GM13977 (cell line): ENCODE data around the gene TICRR.

Source experiments
- DNase-seq: peaks from one replicate; pipeline ENCODE4 v3.0.0; 2012; ENCODE audit warnings: low spot score
- in situ Hi-C: fragments of 300-500 bp; cut with MboI; formaldehyde crosslinking; loops from one replicate; pipeline ENCODE4 v1.12.0; 2022; ENCODE audit warnings: low sequenced_read_pairs, low pct_unique_long_range_greater_than_20kb, mixed read lengths, inconsistent platforms; ENCODE audit not compliant: unreplicated experiment
- TF ChIP-seq, protein P1 (sequence below): IDR thresholded peaks from 2 replicates; pipeline ENCODE4 v1.5.1; 2012; ENCODE audit warnings: mild to moderate bottlenecking, control low read depth; ENCODE audit not compliant: insufficient read depth; ENCODE audit errors: extremely low read depth, missing control alignments

Gene TICRR

DNA sequence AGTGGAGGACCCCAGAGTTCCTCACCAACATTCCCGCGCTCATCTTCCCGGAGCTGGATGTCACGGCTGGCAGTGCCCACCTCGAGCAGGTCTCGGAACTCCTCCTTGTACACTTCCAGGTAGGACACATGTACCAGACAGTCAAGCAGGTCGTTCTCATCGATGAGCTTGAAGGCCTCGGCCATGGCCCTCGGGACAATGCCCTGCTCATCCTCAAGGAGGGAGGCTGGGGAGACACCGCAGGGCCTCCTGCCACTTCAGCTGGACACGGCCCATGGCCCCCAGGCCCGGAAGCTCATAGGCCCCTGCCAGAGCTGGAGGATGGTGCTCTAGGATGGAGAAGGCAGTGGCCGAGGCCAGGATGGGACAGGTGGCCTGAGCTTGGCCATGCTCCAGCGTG is 74.4 kb downstream of the TICRR start:
- in situ Hi-C loops: no loop called here

DNA sequence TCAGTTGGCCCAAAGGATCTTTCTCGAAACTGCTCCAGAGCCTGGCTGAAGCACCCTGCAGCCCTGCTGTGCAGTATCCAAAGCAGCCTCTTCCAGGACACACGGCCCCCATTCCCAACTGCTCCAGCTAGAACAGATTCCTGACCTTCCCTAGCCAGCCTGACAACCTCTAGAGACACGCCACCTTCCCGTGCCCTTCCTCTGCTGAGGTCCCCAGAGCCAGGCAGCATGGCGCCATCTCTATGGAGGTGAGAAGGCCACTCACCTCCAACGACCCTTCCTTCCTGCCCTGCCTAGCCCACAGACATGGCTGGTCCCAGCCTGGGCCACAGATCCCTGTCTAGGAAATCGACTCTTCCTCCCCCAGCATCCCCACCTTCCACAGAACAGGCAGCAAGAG is 76.9 kb downstream of the TICRR start:
- in situ Hi-C loops: no loop called here
- TF ChIP-seq, protein P1, sequence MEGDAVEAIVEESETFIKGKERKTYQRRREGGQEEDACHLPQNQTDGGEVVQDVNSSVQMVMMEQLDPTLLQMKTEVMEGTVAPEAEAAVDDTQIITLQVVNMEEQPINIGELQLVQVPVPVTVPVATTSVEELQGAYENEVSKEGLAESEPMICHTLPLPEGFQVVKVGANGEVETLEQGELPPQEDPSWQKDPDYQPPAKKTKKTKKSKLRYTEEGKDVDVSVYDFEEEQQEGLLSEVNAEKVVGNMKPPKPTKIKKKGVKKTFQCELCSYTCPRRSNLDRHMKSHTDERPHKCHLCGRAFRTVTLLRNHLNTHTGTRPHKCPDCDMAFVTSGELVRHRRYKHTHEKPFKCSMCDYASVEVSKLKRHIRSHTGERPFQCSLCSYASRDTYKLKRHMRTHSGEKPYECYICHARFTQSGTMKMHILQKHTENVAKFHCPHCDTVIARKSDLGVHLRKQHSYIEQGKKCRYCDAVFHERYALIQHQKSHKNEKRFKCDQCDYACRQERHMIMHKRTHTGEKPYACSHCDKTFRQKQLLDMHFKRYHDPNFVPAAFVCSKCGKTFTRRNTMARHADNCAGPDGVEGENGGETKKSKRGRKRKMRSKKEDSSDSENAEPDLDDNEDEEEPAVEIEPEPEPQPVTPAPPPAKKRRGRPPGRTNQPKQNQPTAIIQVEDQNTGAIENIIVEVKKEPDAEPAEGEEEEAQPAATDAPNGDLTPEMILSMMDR: no peak
- no peak for DNase-seq

More for the DNA sequence above, 74.4 kb downstream of the TICRR start:
- TF ChIP-seq, protein P1: no peak
- DNase-seq: no peak

DNA sequence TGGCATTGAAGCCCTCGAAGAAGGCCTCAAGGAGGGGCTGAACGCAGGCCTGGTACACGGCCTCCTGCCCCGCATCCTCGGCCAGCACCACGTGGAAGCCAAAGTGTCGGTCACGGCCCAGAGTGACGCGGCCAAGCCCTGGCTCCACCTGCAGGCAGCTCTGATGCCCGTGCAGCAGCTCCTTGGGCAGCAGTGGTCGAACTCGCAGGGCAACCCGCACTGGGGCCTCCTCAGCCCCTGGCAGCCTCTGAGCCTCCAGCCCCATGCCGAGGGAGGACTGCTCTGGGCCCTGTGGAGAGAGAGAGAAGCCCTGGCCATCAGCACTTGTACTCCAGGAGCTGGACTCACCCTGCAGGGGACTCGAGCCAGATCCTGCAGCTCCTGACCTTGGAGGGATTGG is 77.4 kb downstream of the TICRR start:
- in situ Hi-C loops: no loop called here
- TF ChIP-seq, protein P1: no peak
- no peak for DNase-seq

DNA sequence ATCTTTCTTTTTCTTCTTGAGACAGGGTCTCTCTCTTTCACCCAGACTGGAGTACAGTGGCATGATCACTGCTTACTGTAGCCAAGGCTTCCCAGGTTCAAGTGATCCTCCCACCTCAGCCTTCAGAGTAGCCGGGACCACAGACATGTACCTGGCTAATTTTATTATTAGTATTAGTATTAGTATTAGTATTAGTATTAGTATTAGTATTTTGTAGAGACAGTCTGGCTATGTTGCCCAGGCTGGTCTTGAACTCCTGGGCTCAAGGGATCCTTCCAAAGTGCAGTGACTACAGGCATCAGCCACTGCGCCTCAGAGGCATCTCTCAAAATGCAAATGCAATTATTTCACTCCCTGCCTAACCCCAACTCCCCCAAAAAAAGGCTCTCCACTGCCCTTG is 78.3 kb downstream of the TICRR start:
- in situ Hi-C loops: no loop called here
- no peak for DNase-seq
- TF ChIP-seq, protein P1: no peak

DNA sequence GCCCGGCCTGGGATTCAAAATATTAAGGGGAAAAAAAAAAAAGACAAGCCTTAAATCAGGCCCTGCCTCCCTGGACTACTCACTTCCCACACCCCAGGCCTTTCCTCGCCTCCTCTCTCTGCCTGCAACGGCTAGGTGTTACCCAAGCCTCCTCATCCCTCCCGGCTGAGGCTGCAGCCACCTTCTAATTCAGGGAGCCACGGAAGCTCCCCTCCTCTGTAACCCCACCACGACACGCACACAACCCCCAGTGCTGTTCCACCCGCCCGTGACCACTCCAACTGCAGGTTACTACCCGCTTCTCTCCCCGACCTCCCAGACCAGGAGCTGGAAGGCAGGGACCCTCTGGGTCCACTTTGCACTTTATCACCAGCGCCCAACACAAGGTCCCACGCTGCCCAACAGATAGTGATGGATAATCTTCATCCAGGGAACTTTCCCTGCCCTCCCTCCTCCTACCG is 79.1 kb downstream of the TICRR start:
- TF ChIP-seq, protein P1: no peak
- in situ Hi-C loops: no loop called here
- DNase-seq: no peak

DNA sequence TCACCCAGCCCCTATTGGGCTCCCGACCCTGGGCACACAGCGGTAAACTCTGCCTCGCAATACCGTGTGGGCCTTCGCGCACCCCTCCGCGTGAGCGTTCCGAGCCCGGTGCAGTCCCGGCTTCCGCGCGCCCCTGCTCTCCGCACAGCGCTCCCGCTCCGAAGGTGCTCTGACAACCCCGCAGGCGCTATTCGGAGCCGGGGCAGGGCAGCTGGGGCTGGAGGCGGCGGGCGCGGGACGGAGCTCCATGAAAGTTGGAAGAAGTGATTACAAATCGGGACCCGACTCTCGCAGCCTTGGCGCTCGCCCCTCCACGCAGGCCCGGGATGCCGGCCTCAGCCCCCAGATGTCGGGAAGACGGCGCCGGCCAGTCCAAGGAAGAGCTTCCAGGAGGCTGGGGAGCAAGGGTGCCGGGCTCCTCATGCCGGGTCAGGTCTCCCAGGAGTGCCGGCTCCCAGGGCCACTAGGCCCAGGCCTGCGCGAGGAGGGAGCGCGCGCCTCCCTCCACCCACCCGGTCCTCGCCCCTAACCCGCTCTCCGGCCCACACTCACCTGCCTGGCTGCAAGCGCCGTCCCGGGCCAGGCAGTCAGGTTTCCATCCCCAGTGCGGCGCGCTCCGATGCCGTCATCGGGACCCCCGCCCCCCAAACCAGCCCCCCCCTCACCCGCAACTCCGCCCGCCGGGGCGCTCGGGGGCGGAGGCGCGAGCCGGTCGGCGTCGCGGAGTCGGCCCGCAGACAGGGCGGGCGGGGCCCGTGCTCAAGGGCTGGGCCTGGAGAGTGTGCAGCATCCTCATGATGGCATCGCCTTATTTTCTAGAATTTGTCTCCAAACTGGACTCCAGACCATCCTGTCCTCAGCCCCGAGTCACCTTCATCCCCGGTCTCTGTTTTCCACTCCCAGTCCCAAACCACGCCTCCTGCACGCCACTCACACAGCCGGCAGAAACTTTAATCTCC is 79.9 kb downstream of the TICRR start, which contains the start of gene KIF7:
TSS of gene KIF7 (minus strand) at position 621 of the 959 bp plus-strand sequence. CDS start 2,537 bp downstream, outside the sequence.
- DNase-seq: peak; percentile 85
- in situ Hi-C loops: no loop called here
- TF ChIP-seq, protein P1: no peak
